Tibial nerve (tissue), 3 donors: ENCODE data around the gene ERC2.

Source experiments
- CTCF ChIP-seq, 5 experiments: fragments of 200-600 bp in 3 of 5; fragments of 450-650 bp in 2 of 5; sonication (generic) in 3 of 5; IDR thresholded peaks; one replicate each; pipeline ENCODE4 v1.5.1; 2016 to 2019; ENCODE audit warnings: antibody characterized with exemption in 5 of 5, mild to moderate bottlenecking in 3 of 5, moderate library complexity in 2 of 5
- POLR2A ChIP-seq, 2 donors: fragments of 450-650 bp; IDR thresholded peaks; one replicate each; pipeline ENCODE4 v1.6.1; 2017; ENCODE audit warnings: antibody characterized with exemption in 2 of 2, mild to moderate bottlenecking in 2 of 2, moderate library complexity in 2 of 2

GRCh38 chr3:55645422-55645821 is 822.8 kb downstream of the ERC2 start:
- TF ChIP-seq CTCF (IDR thresholded peaks at IDR 0.05): no peak
- no peak for TF ChIP-seq POLR2A (IDR thresholded peaks at IDR 0.05)
